HG02610 (cell line): Measurements from ENCODE around the gene TOP2A.

ENCODE experiments used
- ATAC-seq: cut with Tn5 transposase; IDR thresholded peaks from one replicate; pipeline ENCODE4 v1.9.1; 2021; ENCODE audit warnings: mild to moderate bottlenecking, moderate library complexity; ENCODE audit not compliant: unreplicated experiment

TOP2A gene

GRCh38 chr17:40361063-40361924 lies 56.4 kb downstream of the TOP2A start:
- no peak for ATAC-seq

- no peak for ATAC-seq
These were observed 57.6 kb downstream of the TOP2A start for GRCh38 chr17:40360091-40360490.

DNA sequence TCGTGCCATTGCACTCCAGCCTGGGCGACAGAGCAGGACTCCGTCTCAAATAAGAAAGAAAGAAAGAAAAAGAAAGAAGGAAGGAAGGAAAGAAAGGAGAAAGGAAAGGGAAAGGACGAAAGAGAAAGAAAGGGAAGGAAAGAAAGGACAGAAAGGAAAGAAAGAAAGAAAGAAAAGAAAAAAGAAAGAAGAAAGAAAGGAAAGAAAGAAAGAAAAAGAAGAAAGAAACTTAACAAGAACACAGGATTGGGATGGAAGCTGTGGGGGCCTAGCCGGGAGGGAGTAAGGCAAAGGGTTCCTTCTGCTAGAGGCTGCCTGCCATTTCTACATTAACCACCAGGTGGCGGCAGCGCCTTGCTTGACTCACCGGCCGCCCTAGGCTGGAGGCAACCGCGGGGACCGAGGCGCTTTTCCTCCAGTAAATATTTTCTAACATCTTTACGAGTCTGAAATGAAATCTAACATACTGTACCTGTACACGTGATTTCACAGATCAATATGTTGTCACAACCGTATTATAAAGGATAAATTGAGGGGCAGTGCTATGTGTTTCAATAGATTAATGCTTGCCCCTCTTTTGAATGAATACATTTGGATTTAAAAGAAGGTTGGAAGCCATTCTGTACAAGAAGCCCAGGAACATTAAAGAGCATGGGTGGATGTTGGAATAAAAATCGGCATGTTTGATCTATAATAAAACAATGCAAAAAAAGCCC lies 59.2 kb downstream of the TOP2A start:
- ATAC-seq = no peak

DNA sequence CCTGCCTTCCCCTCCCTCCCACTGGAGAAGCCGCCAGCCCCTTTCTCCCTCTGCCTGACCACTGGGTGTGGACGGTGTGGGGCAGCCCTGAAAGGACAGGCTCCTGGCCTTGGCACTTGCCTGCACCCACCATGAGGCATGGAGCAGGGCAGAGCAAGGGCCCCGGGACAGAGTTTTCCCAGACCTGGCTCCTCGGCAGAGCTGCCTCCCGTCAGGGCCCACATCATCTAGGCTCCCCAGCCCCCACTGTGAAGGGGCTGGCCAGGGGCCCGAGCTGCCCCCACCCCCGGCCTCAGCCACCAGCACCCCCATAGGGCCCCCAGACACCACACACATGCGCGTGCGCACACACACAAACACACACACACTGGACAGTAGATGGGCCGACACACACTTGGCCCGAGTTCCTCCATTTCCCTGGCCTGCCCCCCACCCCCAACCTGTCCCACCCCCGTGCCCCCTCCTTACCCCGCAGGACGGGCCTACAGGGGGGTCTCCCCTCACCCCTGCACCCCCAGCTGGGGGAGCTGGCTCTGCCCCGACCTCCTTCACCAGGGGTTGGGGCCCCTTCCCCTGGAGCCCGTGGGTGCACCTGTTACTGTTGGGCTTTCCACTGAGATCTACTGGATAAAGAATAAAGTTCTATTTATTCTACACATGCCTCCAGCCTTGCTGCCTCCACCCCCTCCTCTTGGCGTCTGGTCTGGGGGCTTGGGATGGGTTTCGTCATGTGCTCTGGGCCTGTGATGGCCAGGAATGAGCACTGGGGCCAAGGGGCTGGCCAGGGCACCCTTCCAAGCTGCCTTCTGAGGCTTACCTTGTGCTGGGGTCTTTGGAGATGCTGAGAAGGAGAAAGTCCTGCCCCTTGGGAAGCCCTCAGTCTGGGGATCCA lies 60.5 kb downstream of the TOP2A start:
- no peak for ATAC-seq

- ATAC-seq = no peak
These were observed 61.6 kb downstream of the TOP2A start for GRCh38 chr17:40355804-40356758.

GRCh38 chr17:40355123-40355803 lies 62.4 kb downstream of the TOP2A start:
- no peak for ATAC-seq

GRCh38 chr17:40354221-40355122 lies 63.2 kb downstream of the TOP2A start:
- ATAC-seq = no peak

- ATAC-seq = no peak
These were observed 64.8 kb downstream of the TOP2A start for GRCh38 chr17:40352779-40353394.

DNA sequence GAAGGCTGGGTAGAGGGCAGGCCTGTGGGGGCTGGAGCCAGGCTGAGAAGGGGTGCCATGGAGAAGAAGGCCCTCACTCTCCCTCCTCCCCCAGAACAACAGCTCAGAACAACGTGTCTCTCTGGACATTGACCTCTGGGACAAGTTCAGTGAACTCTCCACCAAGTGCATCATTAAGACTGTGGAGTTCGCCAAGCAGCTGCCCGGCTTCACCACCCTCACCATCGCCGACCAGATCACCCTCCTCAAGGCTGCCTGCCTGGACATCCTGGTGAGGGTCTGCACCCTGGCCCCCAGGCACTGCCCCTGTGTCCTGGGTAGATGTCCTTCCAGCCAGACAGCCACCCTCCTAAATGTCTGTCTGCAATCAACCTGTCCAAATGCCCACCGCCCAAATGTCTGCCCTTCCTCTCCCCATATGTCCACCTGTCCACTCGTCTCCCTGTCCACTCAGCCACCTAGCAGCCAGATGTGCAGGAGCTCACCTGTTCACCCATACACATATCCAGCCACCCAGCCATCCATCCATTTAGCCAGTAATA lies 65.4 kb downstream of the TOP2A start:
- ATAC-seq = no peak

DNA sequence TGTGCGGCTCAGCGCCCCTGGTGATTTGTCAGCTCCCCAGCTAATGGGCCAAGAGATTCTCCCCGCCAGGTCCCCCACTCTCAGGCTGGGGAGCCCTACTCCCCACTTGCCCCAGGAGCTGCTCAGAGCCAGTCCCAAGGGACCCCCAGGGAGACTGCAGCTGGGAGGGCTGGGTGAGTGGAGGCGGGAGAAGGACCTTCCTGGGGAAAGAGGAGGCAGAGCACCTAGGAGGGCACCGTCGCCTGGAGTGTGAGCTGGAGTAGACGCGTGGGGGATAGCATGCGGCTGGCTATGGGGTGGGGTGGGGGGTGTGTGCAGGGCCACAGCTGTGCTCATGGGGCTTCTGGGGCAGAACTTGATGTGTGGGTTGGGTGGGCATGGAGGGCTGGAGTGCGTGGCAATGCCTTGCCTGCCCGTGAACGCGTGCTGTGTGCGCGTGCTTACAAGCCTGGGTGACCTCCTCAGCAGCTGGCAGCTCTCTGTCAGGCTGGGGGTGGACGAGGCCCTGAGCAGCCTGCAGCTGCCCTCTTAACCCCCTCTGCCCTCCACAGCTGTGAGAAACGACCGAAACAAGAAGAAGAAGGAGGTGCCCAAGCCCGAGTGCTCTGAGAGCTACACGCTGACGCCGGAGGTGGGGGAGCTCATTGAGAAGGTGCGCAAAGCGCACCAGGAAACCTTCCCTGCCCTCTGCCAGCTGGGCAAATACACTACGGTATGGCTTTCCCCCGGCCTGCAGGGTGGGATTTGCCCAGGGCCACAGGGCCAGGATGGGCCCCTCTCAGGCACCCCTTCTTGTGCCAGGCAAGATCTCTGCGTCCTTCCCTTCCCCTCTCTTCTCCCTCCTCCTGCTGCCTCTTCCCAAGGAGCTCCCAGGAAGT lies 66.1 kb downstream of the TOP2A start:
- ATAC-seq = no peak

DNA sequence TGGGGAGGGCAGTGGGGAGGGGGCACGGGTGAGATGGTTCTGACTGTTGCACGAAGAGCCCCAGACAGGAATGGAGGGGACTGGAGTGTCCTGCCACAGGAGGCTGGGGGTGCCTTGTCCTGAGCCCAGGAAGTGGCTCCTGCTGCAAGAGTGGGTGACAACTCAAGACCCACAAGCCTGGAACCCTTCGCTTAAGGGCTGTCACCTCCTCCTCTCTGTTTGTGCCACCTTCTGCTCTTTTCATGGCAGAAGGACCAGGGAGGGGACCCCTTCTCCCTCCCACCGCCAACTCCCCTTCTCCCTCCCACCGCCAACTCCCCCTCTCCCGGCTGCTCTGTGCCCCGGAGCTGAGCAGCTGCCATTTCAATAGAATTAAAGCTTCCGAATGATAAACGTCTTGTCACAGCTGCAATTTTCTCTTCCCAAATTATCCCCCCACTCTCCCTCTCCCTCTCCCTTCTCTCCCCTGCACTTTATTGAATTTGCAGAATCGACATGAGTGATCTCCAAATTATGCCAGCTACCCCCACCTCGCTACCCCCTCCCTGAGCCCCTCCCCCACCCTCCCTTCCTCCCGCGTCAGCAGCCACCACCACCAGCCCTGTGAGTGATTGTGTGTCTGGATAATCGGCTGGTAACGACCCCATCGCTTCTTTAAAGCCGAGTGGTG lies 66.9 kb downstream of the TOP2A start:
- ATAC-seq = no peak

DNA sequence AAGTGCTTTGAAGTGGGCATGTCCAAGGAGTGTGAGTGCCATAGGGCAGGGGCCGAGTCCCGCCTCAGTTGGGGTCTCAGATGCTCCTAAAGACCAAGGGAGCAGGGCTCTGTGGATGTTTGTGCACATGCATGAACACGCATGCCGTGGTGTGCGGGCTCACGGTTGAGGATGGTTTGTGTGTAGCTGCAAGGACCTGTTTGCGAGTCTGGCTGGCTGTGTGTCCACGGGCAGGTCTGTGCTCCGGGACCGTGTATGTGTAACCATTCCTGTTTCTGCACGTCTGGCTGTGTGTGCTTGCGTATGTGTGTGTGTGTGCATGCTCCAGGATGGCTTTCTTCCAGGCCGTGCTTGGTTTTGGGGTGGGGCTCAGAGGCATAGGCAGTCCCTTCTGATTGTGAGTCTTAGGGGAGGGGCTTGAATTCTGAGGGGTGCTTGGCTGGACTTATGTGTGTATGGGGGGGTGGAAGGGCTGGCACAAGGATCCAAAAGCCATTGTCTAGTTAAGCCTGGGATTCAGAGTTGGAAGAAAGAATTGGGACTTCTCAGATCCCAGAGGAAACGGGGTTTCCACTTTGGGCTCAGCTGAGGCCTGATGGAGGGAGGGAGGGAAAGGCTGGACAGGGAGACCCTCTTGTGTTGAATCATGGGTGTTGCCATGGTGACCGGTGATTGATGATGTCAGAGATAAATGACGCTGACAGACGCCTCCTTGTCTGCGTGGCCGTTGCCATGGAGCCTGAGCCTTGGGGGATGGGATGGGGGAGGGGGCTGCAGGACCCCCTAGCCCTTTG lies 67.6 kb downstream of the TOP2A start:
- no peak for ATAC-seq

- ATAC-seq = no peak
These were observed 68.2 kb downstream of the TOP2A start for GRCh38 chr17:40349477-40349894.

DNA sequence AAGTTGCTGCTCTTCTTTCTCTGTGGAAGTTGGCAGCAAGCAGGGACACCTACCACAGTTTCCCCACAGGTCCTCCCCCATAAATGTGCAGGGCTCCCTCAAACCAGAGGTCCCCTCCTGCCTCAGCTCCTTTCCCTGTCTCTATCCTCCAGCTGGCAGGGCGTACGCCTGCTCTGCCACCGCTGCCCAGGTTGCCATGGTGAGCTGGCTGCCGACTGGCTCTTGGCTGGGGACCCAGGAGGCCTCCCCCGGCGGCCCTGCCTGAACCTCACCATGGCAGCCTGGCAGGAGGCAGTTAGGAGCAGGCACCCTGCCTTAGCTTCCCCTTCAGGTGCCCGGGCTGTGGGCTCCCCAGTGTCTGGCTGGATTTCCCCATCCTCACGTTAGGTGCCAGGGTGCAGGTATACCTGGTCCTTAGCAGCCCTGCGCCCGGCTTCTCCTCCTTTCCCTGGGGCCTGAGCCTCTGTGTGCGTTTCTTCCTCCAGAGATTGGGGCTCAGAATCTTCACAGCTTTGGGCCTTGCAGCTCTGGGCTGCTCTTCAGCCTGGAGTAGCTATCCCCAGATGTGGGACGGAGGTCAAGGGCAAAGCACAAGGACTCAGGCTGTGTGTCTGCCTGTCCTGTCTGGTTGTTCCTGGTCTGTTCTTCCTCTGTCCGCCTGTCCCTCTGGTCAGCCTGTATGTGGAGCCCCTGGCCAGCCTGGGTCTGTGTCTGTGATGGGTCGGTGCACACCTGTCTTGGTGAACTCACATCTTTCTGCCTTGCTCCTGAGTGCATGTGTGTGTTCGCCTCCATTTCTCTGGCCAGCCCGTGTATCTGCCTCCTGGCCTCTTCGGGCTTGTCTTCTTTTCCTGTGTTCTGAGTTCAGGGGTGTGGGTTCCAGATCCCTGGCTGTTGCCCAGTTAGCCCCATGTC lies 68.9 kb downstream of the TOP2A start:
- ATAC-seq = no peak

GRCh38 chr17:40348136-40348504 lies 69.6 kb downstream of the TOP2A start:
- no peak for ATAC-seq
